Gastroesophageal sphincter (tissue), 4 donors: ENCODE measurements around the gene GSG1L2. TPM values are rescaled to one million over a fixed set of nuclear protein-coding genes. Genes with fewer than 3 reads are reported as not detected.

Experiments
- ATAC-seq: fragments of 150-250 bp; one replicate; pipeline ENCODE4 v1.9.1; 2016; ENCODE audit warnings: mild to moderate bottlenecking, moderate library complexity
- H3K27ac ChIP-seq, 4 donors: fragments of 200-600 bp; sonication (generic) in 3 of 4; 1 replicate in 3 of 4; 2 replicates in 1 of 4; pipeline ENCODE4 v1.5.1; 2016 to 2019
- H3K27me3 ChIP-seq: fragments of 200-600 bp; sonication (generic); one replicate; pipeline ENCODE4 v1.5.1; 2019
- H3K36me3 ChIP-seq, 2 donors: fragments of 200-600 bp; sonication (generic); one replicate each; pipeline ENCODE4 v1.5.1; 2019; ENCODE audit warnings: control low read depth in 1 of 2
- H3K4me1 ChIP-seq, 3 donors: fragments of 200-600 bp; sonication (generic); 1 replicate in 2 of 3; 2 replicates in 1 of 3; pipeline ENCODE4 v1.5.1; 2016 to 2019; ENCODE audit warnings: control low read depth in 2 of 3
- H3K4me3 ChIP-seq, 2 donors: fragments of 200-600 bp; sonication (generic); one replicate each; pipeline ENCODE4 v1.5.1; 2019; ENCODE audit warnings: mild to moderate bottlenecking in 1 of 2, moderate library complexity in 1 of 2
- H3K9me3 ChIP-seq, 3 donors: fragments of 200-600 bp; sonication (generic); one replicate each; pipeline ENCODE4 v1.5.1; 2017 to 2019; ENCODE audit warnings: control low read depth in 2 of 3
- EP300 ChIP-seq: sonication (generic); formaldehyde crosslinking; IDR thresholded peaks from one replicate; pipeline ENCODE4 v1.6.1; 2017; ENCODE audit warnings: antibody characterized with exemption, mild to moderate bottlenecking
- POLR2A ChIP-seq, 2 donors: fragments of 450-650 bp; IDR thresholded peaks; one replicate each; pipeline ENCODE4 v1.6.1; 2017; ENCODE audit warnings: antibody characterized with exemption in 2 of 2, mild to moderate bottlenecking in 2 of 2, moderate library complexity in 1 of 2
- POLR2AphosphoS5 ChIP-seq: sonication (generic); formaldehyde crosslinking; IDR thresholded peaks from one replicate; pipeline ENCODE4 v1.6.1; 2017; ENCODE audit warnings: antibody characterized with exemption
- WGBS, 2 donors: methylation state at CpG; one replicate each; pipeline ENCODE4 v1.1.5; 2018; ENCODE audit warnings: low coverage in 1 of 2; 5-methylcytosine and 5-hydroxymethylcytosine counted together
- total RNA-seq, 4 donors: library from RNA; depleted of rRNA; stranded (reverse); fragments of >200 nt; gene quantifications; one replicate each; pipeline ENCODE4 v1.1.0, GENCODE V29; 2016
- TF ChIP-seq, protein P1 (sequence below), 4 experiments: fragments of 200-600 bp in 2 of 4; fragments of 450-650 bp in 2 of 4; sonication (generic) in 1 of 4; IDR thresholded peaks; one replicate each; pipeline ENCODE4 v1.5.1; 2017 to 2019; ENCODE audit warnings: antibody characterized with exemption in 4 of 4, mild to moderate bottlenecking in 2 of 4, moderate library complexity in 2 of 4

GSG1L2 gene
- total RNA-seq, 4 donors from 2014 or later = not detected

GRCh38 chr17:9767432-9767991 lies 54.4 kb downstream of the GSG1L2 start:
- no peaks in the 10 kb centered on the region for H3K9me3 ChIP-seq
- H3K27me3 ChIP-seq = peaks cover 18% of the 10 kb centered on the region
- TF ChIP-seq, protein P1, sequence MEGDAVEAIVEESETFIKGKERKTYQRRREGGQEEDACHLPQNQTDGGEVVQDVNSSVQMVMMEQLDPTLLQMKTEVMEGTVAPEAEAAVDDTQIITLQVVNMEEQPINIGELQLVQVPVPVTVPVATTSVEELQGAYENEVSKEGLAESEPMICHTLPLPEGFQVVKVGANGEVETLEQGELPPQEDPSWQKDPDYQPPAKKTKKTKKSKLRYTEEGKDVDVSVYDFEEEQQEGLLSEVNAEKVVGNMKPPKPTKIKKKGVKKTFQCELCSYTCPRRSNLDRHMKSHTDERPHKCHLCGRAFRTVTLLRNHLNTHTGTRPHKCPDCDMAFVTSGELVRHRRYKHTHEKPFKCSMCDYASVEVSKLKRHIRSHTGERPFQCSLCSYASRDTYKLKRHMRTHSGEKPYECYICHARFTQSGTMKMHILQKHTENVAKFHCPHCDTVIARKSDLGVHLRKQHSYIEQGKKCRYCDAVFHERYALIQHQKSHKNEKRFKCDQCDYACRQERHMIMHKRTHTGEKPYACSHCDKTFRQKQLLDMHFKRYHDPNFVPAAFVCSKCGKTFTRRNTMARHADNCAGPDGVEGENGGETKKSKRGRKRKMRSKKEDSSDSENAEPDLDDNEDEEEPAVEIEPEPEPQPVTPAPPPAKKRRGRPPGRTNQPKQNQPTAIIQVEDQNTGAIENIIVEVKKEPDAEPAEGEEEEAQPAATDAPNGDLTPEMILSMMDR (IDR thresholded peaks at IDR 0.05) = no peak
- TF ChIP-seq POLR2A (IDR thresholded peaks at IDR 0.05) = no peak
- TF ChIP-seq EP300 = no peak
- TF ChIP-seq POLR2AphosphoS5 = no peak
- no peak overlapping the region for H3K4me3 ChIP-seq
- 70 to 92% methylated on average over 2 to 3 of the region's 7 CpGs for WGBS, 2 donors
- no peaks in the 10 kb centered on the region for H3K36me3 ChIP-seq
- H3K4me1 ChIP-seq = no peaks in the 10 kb centered on the region
- no peak overlapping the region for H3K27ac ChIP-seq
- ATAC-seq = no peak

DNA sequence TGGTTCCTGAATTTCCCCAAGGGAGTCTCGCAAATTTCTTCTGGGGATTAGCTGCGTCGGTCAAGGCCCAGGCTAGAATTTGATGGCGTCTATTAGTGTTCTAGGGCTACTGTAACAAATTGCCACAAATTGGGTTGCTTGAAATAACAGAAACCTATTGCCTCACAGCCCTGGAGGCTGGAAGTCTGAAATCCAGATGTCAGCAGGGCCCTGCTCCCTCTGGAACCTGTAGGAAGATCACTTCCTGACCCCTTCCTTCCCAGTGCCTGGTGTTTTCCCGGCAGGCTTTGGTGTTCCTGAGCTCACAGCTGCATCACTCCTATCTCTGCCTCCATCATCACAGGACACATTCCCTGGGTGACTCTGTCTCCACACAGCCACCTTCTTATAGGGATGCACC lies 54.9 kb downstream of the GSG1L2 start:
- Histone ChIP-seq H3K4me3 (no peak overlapping the region), H3K4me1 (no peaks in the 10 kb centered on the region), H3K36me3 (no peaks in the 10 kb centered on the region), H3K27ac (no peak overlapping the region), H3K27me3 (peaks cover 18% of the 10 kb centered on the region), H3K9me3 (no peaks in the 10 kb centered on the region)
- TF ChIP-seq, protein P1 (IDR thresholded peaks at IDR 0.05) = no peak
- TF ChIP-seq POLR2A (IDR thresholded peaks at IDR 0.05) (no peak), POLR2AphosphoS5 (no peak), EP300 (no peak)
- WGBS, 2 donors = 83% methylated on average over 1 of the region's 5 CpGs; no CpG with 5 or more reads in 1 of the 2 donors
- no peak for ATAC-seq

- ATAC-seq = no peak
- Histone ChIP-seq H3K36me3 (no peaks in the 10 kb centered on the region), H3K9me3 (no peaks in the 10 kb centered on the region), H3K27ac (no peak overlapping the region), H3K27me3 (peaks cover 18% of the 10 kb centered on the region), H3K4me3 (no peak overlapping the region), H3K4me1 (no peaks in the 10 kb centered on the region)
- WGBS, 2 donors = 100% methylated on average over 1 of the region's 1 CpG; no CpG with 5 or more reads in 1 of the 2 donors
- no peak for TF ChIP-seq POLR2A (IDR thresholded peaks at IDR 0.05)
- TF ChIP-seq EP300 = no peak
- TF ChIP-seq, protein P1 (IDR thresholded peaks at IDR 0.05) = no peak
- no peak for TF ChIP-seq POLR2AphosphoS5
Observed at GRCh38 chr17:9765322-9765721, 56.6 kb downstream of the GSG1L2 start.

DNA sequence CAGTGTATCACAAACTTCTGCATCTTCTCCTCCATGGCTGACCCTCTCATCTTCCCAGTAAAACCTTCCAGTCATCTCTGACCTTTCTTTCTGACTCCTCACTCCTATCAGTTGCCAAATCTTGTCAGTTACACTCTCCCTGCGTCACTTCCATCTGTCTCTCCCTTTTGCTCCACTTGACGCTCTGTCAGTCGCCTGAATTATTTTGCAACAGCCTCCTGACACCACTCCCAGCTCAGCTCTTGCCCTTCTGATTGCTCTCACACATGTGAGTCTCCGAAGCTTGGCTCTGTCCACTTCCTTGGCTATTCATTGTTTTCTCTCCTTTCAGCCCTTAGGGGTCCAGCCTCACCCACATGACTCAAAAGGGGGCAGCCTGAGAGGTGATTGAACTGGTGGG lies 58.2 kb downstream of the GSG1L2 start:
- peaks cover 14% of the 10 kb centered on the region for H3K27me3 ChIP-seq
- no peaks in the 10 kb centered on the region for H3K4me1 ChIP-seq
- peak; percentile 63 for ATAC-seq
- no peaks in the 10 kb centered on the region for H3K9me3 ChIP-seq
- TF ChIP-seq, protein P1 (IDR thresholded peaks at IDR 0.05) = no peak
- TF ChIP-seq POLR2AphosphoS5 (no peak), POLR2A (IDR thresholded peaks at IDR 0.05) (no peak), EP300 (no peak)
- 43 to 71% methylated on average over 3 to 4 of the region's 4 CpGs for WGBS, 2 donors
- H3K36me3 ChIP-seq = no peaks in the 10 kb centered on the region
- H3K27ac ChIP-seq = no peak overlapping the region
- no peak overlapping the region for H3K4me3 ChIP-seq

- Histone ChIP-seq H3K9me3 (peaks cover 0 to under 1% (median 0%) of the 10 kb centered on the region in 3 donors), H3K27me3 (no peaks in the 10 kb centered on the region), H3K27ac (no peak overlapping the region), H3K4me1 (no peaks in the 10 kb centered on the region), H3K36me3 (no peaks in the 10 kb centered on the region), H3K4me3 (no peak overlapping the region)
- no peak for TF ChIP-seq POLR2A (IDR thresholded peaks at IDR 0.05)
- TF ChIP-seq EP300 = no peak
- TF ChIP-seq, protein P1 (IDR thresholded peaks at IDR 0.05) = no peak
- TF ChIP-seq POLR2AphosphoS5 = no peak
- WGBS, 2 donors = 79% methylated on average over 1 of the region's 1 CpG; no CpG with 5 or more reads in 1 of the 2 donors
- ATAC-seq = no peak
Observed at GRCh38 chr17:9760266-9760665, 61.6 kb downstream of the GSG1L2 start.
